ENCODE measurements around the gene UBXN6. TPM values are rescaled to one million over a fixed set of nuclear protein-coding genes. Genes with fewer than 3 reads are reported as not detected.

UBXN6 gene
- total RNA-seq, 2 donors from 2014 or later, result 82.7 to 199 TPM

- no peaks in the 10 kb centered on the region for H3K36me3 ChIP-seq
- H3K27me3 ChIP-seq (replicated peaks; ENCODE audit: insufficient read depth), result no peaks in the 10 kb centered on the region
- no peaks in the 10 kb centered on the region for H3K4me1 ChIP-seq (replicated peaks)
- no peak for DNase-seq (ENCODE audit: low spot score)
- H3K27ac ChIP-seq, result no peak overlapping the region
- intact Hi-C loops (cut with DNase I), result no loop called here
- no peak overlapping the region for H3K4me3 ChIP-seq
- no peaks in the 10 kb centered on the region for H3K9me3 ChIP-seq
- no peak for TF ChIP-seq CTCF (IDR thresholded peaks at IDR 0.05)
- TF ChIP-seq POLR2A (IDR thresholded peaks at IDR 0.05), result no peak
- no peak for TF ChIP-seq POLR2AphosphoS5 (IDR thresholded peaks at IDR 0.05)
- WGBS, result 86% methylated on average over 22 of the region's 23 CpGs
Measured at GRCh38 chr19:4504297-4504701, 46.7 kb upstream of the UBXN6 start.

GRCh38 chr19:4503825-4504170 lies 46.2 kb upstream of the UBXN6 start:
- Histone ChIP-seq H3K4me1 (replicated peaks) (no peaks in the 10 kb centered on the region), H3K36me3 (no peaks in the 10 kb centered on the region), H3K4me3 (no peak overlapping the region), H3K9me3 (no peaks in the 10 kb centered on the region), H3K27ac (no peak overlapping the region), H3K27me3 (replicated peaks; ENCODE audit: insufficient read depth) (no peaks in the 10 kb centered on the region)
- TF ChIP-seq CTCF (IDR thresholded peaks at IDR 0.05), result no peak
- TF ChIP-seq POLR2AphosphoS5 (IDR thresholded peaks at IDR 0.05), result no peak
- TF ChIP-seq POLR2A (IDR thresholded peaks at IDR 0.05), result no peak
- DNase-seq (ENCODE audit: low spot score), result no peak
- WGBS, result 80% methylated on average over 10 of the region's 10 CpGs
- intact Hi-C loops (cut with DNase I), result no loop called here

GRCh38 chr19:4503132-4503824 lies 45.7 kb upstream of the UBXN6 start:
- 87% methylated on average over 25 of the region's 25 CpGs for WGBS
- Histone ChIP-seq H3K27ac (no peak overlapping the region), H3K4me3 (no peak overlapping the region), H3K9me3 (no peaks in the 10 kb centered on the region), H3K36me3 (no peaks in the 10 kb centered on the region), H3K4me1 (replicated peaks) (no peaks in the 10 kb centered on the region), H3K27me3 (replicated peaks; ENCODE audit: insufficient read depth) (no peaks in the 10 kb centered on the region)
- TF ChIP-seq POLR2A (IDR thresholded peaks at IDR 0.05), result no peak
- no peak for TF ChIP-seq POLR2AphosphoS5 (IDR thresholded peaks at IDR 0.05)
- TF ChIP-seq CTCF (IDR thresholded peaks at IDR 0.05), result no peak
- intact Hi-C loops (cut with DNase I), result no loop called here
- DNase-seq (ENCODE audit: low spot score), result no peak

GRCh38 chr19:4502282-4503131 lies 44.9 kb upstream of the UBXN6 start:
- Histone ChIP-seq H3K27ac (no peak overlapping the region), H3K36me3 (peaks cover 3% of the 10 kb centered on the region in 2 donors), H3K27me3 (replicated peaks; ENCODE audit: insufficient read depth) (no peaks in the 10 kb centered on the region), H3K4me3 (no peak overlapping the region), H3K9me3 (no peaks in the 10 kb centered on the region), H3K4me1 (replicated peaks) (no peaks in the 10 kb centered on the region)
- intact Hi-C loops (cut with DNase I), result no loop called here
- DNase-seq (ENCODE audit: low spot score), result no peak
- TF ChIP-seq POLR2AphosphoS5 (IDR thresholded peaks at IDR 0.05), result no peak
- no peak for TF ChIP-seq POLR2A (IDR thresholded peaks at IDR 0.05)
- no peak for TF ChIP-seq CTCF (IDR thresholded peaks at IDR 0.05)
- WGBS, result 80% methylated on average over 37 of the region's 37 CpGs

Measured in prostate gland (tissue), 2 donors.